ENCODE data around the gene GALNT9. TPM values are rescaled to one million over a fixed set of nuclear protein-coding genes. Genes with fewer than 3 reads are reported as not detected.

The GALNT9 gene
- total and polyA plus RNA-seq, 2 donors (not counting 1 experiment from before 2014, with no cell fraction given), result 0.10 to 2.8 TPM

DNA sequence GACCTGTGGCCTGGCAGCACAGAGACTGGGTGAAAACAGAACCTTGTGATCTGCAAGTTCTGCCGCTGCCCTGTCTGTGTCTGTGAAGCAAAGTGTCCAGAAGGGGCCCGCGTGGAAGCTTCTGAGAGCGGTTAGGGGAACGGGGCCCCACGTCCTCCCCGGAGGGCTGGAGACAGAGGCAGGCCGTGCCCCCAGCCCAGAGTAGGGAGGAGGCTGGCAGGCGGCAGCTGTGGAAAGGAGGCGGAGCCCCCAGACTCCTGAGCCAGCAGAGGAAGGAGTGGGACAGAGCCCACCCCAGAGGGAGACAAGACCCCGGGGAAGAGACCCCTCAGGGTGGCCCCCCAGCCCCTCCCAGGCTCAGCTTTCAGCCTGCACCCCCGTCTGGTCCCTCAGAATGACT, 49.0 kb downstream of the GALNT9 start:
- Histone ChIP-seq H4K20me1 (ENCODE audit: control insufficient read depth, extremely low read depth, insufficient read depth, low read length) (no peaks in the 10 kb centered on the region), H3K36me3 (ENCODE audit: control insufficient read depth, insufficient read depth, low read length) (no peaks in the 10 kb centered on the region), H3K27ac (ENCODE audit: insufficient read depth, low read length) (no peak overlapping the region), H3K79me2 (ENCODE audit: control insufficient read depth, insufficient read depth, low read length) (no peaks in the 10 kb centered on the region), H2AFZ (ENCODE audit: low read length) (no peak overlapping the region), H3K4me3 (replicated peaks in 1 of 4; ENCODE audit: control extremely low read depth in 1 of 4, insufficient read depth in 1 of 4, low read depth in 3 of 4, low read length in 4 of 4) (no peak overlapping the region), H3K9ac (ENCODE audit: insufficient read depth, low read length) (no peak overlapping the region), H3K9me3 (ENCODE audit: control insufficient read depth, insufficient read depth, low read depth, low read length) (no peaks in the 10 kb centered on the region), H3K27me3 (ENCODE audit: control insufficient read depth, insufficient read depth, low read length) (peaks cover 12% of the 10 kb centered on the region), H3K4me2 (ENCODE audit: extremely low read depth, insufficient read depth, low read length) (no peak overlapping the region), H3K4me1 (ENCODE audit: control insufficient read depth, extremely low read depth, insufficient read depth, low read length) (no peaks in the 10 kb centered on the region)
- no peak for DNase-seq (ENCODE audit: low read depth in 2 of 2)
- TF ChIP-seq EZH2 (IDR thresholded peaks at IDR 0.05; ENCODE audit: low read length, missing control alignments) (no peak), CTCF (conservative IDR thresholded peaks at IDR 0.05 in 1 of 2, IDR thresholded peaks at IDR 0.05 in 1 of 2; ENCODE audit: low read depth in 1 of 2, low read length in 2 of 2) (no peak)

- H3K27ac ChIP-seq (ENCODE audit: insufficient read depth, low read length), result no peak overlapping the region
- no peak overlapping the region for H3K9ac ChIP-seq (ENCODE audit: insufficient read depth, low read length)
- no peak for DNase-seq (ENCODE audit: low read depth in 2 of 2)
- H3K79me2 ChIP-seq (ENCODE audit: control insufficient read depth, insufficient read depth, low read length), result no peaks in the 10 kb centered on the region
- H3K4me1 ChIP-seq (ENCODE audit: control insufficient read depth, extremely low read depth, insufficient read depth, low read length), result no peaks in the 10 kb centered on the region
- peaks cover 12% of the 10 kb centered on the region for H3K27me3 ChIP-seq (ENCODE audit: control insufficient read depth, insufficient read depth, low read length)
- H3K4me2 ChIP-seq (ENCODE audit: extremely low read depth, insufficient read depth, low read length), result no peak overlapping the region
- H3K9me3 ChIP-seq (ENCODE audit: control insufficient read depth, insufficient read depth, low read depth, low read length), result no peaks in the 10 kb centered on the region
- no peaks in the 10 kb centered on the region for H4K20me1 ChIP-seq (ENCODE audit: control insufficient read depth, extremely low read depth, insufficient read depth, low read length)
- no peak overlapping the region for H3K4me3 ChIP-seq (replicated peaks in 1 of 4; ENCODE audit: control extremely low read depth in 1 of 4, insufficient read depth in 1 of 4, low read depth in 3 of 4, low read length in 4 of 4)
- no peaks in the 10 kb centered on the region for H3K36me3 ChIP-seq (ENCODE audit: control insufficient read depth, insufficient read depth, low read length)
- no peak overlapping the region for H2AFZ ChIP-seq (ENCODE audit: low read length)
- TF ChIP-seq CTCF (conservative IDR thresholded peaks at IDR 0.05 in 1 of 2, IDR thresholded peaks at IDR 0.05 in 1 of 2; ENCODE audit: low read depth in 1 of 2, low read length in 2 of 2), result no peak
- no peak for TF ChIP-seq EZH2 (IDR thresholded peaks at IDR 0.05; ENCODE audit: low read length, missing control alignments)
Measured at GRCh38 chr12:132279930-132280329, 49.5 kb downstream of the GALNT9 start.

GRCh38 chr12:132279184-132279889, 50.1 kb downstream of the GALNT9 start:
- H3K36me3 ChIP-seq (ENCODE audit: control insufficient read depth, insufficient read depth, low read length), result no peaks in the 10 kb centered on the region
- no peak overlapping the region for H2AFZ ChIP-seq (ENCODE audit: low read length)
- no peak overlapping the region for H3K4me3 ChIP-seq (replicated peaks in 1 of 4; ENCODE audit: control extremely low read depth in 1 of 4, insufficient read depth in 1 of 4, low read depth in 3 of 4, low read length in 4 of 4)
- H3K27ac ChIP-seq (ENCODE audit: insufficient read depth, low read length), result no peak overlapping the region
- H3K79me2 ChIP-seq (ENCODE audit: control insufficient read depth, insufficient read depth, low read length), result no peaks in the 10 kb centered on the region
- TF ChIP-seq EZH2 (IDR thresholded peaks at IDR 0.05; ENCODE audit: low read length, missing control alignments) (no peak), CTCF (conservative IDR thresholded peaks at IDR 0.05 in 1 of 2, IDR thresholded peaks at IDR 0.05 in 1 of 2; ENCODE audit: low read depth in 1 of 2, low read length in 2 of 2) (no peak)
- H3K4me1 ChIP-seq (ENCODE audit: control insufficient read depth, extremely low read depth, insufficient read depth, low read length), result no peaks in the 10 kb centered on the region
- H3K9ac ChIP-seq (ENCODE audit: insufficient read depth, low read length), result no peak overlapping the region
- no peak overlapping the region for H3K4me2 ChIP-seq (ENCODE audit: extremely low read depth, insufficient read depth, low read length)
- no peaks in the 10 kb centered on the region for H3K9me3 ChIP-seq (ENCODE audit: control insufficient read depth, insufficient read depth, low read depth, low read length)
- peaks cover 12% of the 10 kb centered on the region for H3K27me3 ChIP-seq (ENCODE audit: control insufficient read depth, insufficient read depth, low read length)
- DNase-seq (ENCODE audit: low read depth in 2 of 2), result peak in 1 of 2 donors; percentile 31
- H4K20me1 ChIP-seq (ENCODE audit: control insufficient read depth, extremely low read depth, insufficient read depth, low read length), result no peaks in the 10 kb centered on the region
